ENCODE measurements around the gene PPP2R2C.

- TF ChIP-seq CTCF (IDR thresholded peaks at IDR 0.05; ENCODE audit: insufficient read depth, low read length) (no peak), POLR2AphosphoS5 (IDR thresholded peaks at IDR 0.05; ENCODE audit: low read depth) (no peak), REST (IDR thresholded peaks at IDR 0.05; ENCODE audit: insufficient replicate concordance, low read depth) (no peak)
These were observed 26.8 kb downstream of the PPP2R2C start for GRCh38 chr4:6445403-6446129.

Data from HL-60 (cell line).